Hematopoietic multipotent progenitor cell (in vitro differentiated cells): ENCODE data around the gene ARHGEF2. TPM values are rescaled to one million over a fixed set of nuclear protein-coding genes. Genes with fewer than 3 reads are reported as not detected.

Experiments
- DNase-seq, 3 donors: peaks; one replicate each; pipeline ENCODE4 v3.0.0-alpha.2; 2011 to 2015; ENCODE audit warnings: low read depth in 2 of 3, low spot score in 2 of 3
- total RNA-seq: library from RNA; depleted of rRNA; stranded (reverse); fragments of >200 nt; gene quantifications from one replicate; pipeline ENCODE4 v1.2.3, GENCODE V29; 2012

The ARHGEF2 gene
- total RNA-seq, 1 donor = 291 TPM

- DNase-seq = no peak
Observed at GRCh38 chr1:155973723-155974122, 4.6 kb downstream of the ARHGEF2 start.

GRCh38 chr1:155971910-155972809 lies 6.2 kb downstream of the ARHGEF2 start:
- DNase-seq = no peak

- peak in 2 of 3 donors; percentile 87 to 88 for DNase-seq
Observed at GRCh38 chr1:155970531-155971167, 7.7 kb downstream of the ARHGEF2 start.

- no peak for DNase-seq
Observed at GRCh38 chr1:155969377-155969791, 9.0 kb downstream of the ARHGEF2 start.

- no peak for DNase-seq
Observed at GRCh38 chr1:155968670-155969069, 9.7 kb downstream of the ARHGEF2 start.

- no peak for DNase-seq
Observed at GRCh38 chr1:155968051-155968400, 10.3 kb downstream of the ARHGEF2 start.

GRCh38 chr1:155967341-155968050 lies 10.9 kb downstream of the ARHGEF2 start:
- no peak for DNase-seq

GRCh38 chr1:155966750-155967149 lies 11.6 kb downstream of the ARHGEF2 start:
- no peak for DNase-seq

GRCh38 chr1:155966135-155966534 lies 12.2 kb downstream of the ARHGEF2 start:
- no peak for DNase-seq

- no peak for DNase-seq
Observed at GRCh38 chr1:155964193-155964592, 14.2 kb downstream of the ARHGEF2 start.

GRCh38 chr1:155962599-155963211 lies 15.6 kb downstream of the ARHGEF2 start:
- DNase-seq = no peak

- DNase-seq = no peak
Observed at GRCh38 chr1:155961937-155962336, 16.4 kb downstream of the ARHGEF2 start.

- DNase-seq = no peak
Observed at GRCh38 chr1:155960081-155960745, 18.1 kb downstream of the ARHGEF2 start.

GRCh38 chr1:155957411-155957915 lies 20.9 kb downstream of the ARHGEF2 start:
- DNase-seq = no peak

GRCh38 chr1:155954645-155955044 lies 23.7 kb downstream of the ARHGEF2 start:
- DNase-seq = no peak

- DNase-seq = no peak
Observed at GRCh38 chr1:155952505-155952890, 25.8 kb downstream of the ARHGEF2 start.

- no peak for DNase-seq
Observed at GRCh38 chr1:155951753-155952504, 26.4 kb downstream of the ARHGEF2 start.

GRCh38 chr1:155950829-155951228 lies 27.5 kb downstream of the ARHGEF2 start:
- DNase-seq = no peak

GRCh38 chr1:155947741-155948140 lies 30.6 kb downstream of the ARHGEF2 start:
- no peak for DNase-seq

GRCh38 chr1:155947292-155947691 lies 31.1 kb downstream of the ARHGEF2 start:
- DNase-seq = no peak
